Endothelial cell of umbilical vein (primary cell): ENCODE measurements around the gene CDH23. TPM values are rescaled to one million over a fixed set of nuclear protein-coding genes. Genes with fewer than 3 reads are reported as not detected.

ENCODE experiments used
- BruUV-seq: library from RNA; stranded (reverse); fragments of 400-500 nt; replicated peaks from 2 replicates; lab custom pipeline; 2021; lab: Mats Ljungman, UMichigan
- CTCF ChIA-PET: fragments of 300-600, 350-600 bp; sonication (Branson Sonifier 250); formaldehyde crosslinking; loops from one replicate; lab custom pipeline; 2021; ENCODE audit warnings: antibody characterized with exemption, inconsistent platforms; lab: Charles Lee
- POLR2A ChIA-PET: fragments of 300-600, 350-600 bp; sonication (Branson Sonifier 250); formaldehyde crosslinking; loops from one replicate; lab custom pipeline; 2021; ENCODE audit warnings: antibody characterized with exemption, inconsistent platforms; lab: Charles Lee
- DNase-seq: peaks from one replicate; pipeline ENCODE4 v3.0.0-alpha.2; 2011; ENCODE audit warnings: low read depth, low spot score
- FAIRE-seq: peaks from 2 replicates; lab custom pipeline; 2011; peaks lifted over from hg19 to GRCh38; lab: Jason Lieb, UNC
- H2AFZ ChIP-seq: 2 replicates; pipeline ENCODE4 v1.6.0; 2012; ENCODE audit warnings: low read depth, low read length, control low read depth, inconsistent platforms
- H3K27ac ChIP-seq: 2 replicates; pipeline ENCODE4 v1.5.1; 2011; ENCODE audit warnings: low read depth, mild to moderate bottlenecking, control low read depth, low read length, moderate library complexity; ENCODE audit not compliant: insufficient read depth
- H3K27me3 ChIP-seq, 2 experiments: 2 replicates each; pipeline versions ENCODE4 v1.6.0 to v1.6.1; 2011; ENCODE audit warnings: low read length in 2 of 2, mixed read lengths in 1 of 2; ENCODE audit not compliant: control insufficient read depth in 2 of 2, insufficient read depth in 2 of 2
- H3K36me3 ChIP-seq, 2 experiments: 2 replicates in 1 of 2; 3 replicates in 1 of 2; pipeline ENCODE4 v1.5.1; 2011; ENCODE audit warnings: low read length in 2 of 2, mild to moderate bottlenecking in 1 of 2, moderate library complexity in 1 of 2; ENCODE audit not compliant: control insufficient read depth in 2 of 2, insufficient read depth in 2 of 2; ENCODE audit errors: extremely low read depth in 1 of 2
- H3K4me1 ChIP-seq: 3 replicates; pipeline ENCODE4 v1.5.1; 2011; ENCODE audit warnings: mild to moderate bottlenecking, low read length; ENCODE audit not compliant: control insufficient read depth, insufficient read depth; ENCODE audit errors: extremely low read depth
- H3K4me2 ChIP-seq: 2 replicates; pipeline ENCODE4 v1.6.1; 2011; ENCODE audit warnings: low read length, control low read depth, mixed read lengths; ENCODE audit not compliant: insufficient read depth
- H3K4me3 ChIP-seq, 3 experiments: fragments of 200-600 bp in 1 of 3; sonication (generic), shearing (Covaris generic) in 1 of 3; replicated peaks in 1 of 3; 2 replicates each; pipeline ENCODE4 v1.5.1; 2011 to 2016; ENCODE audit warnings: control low read depth in 3 of 3, low read length in 3 of 3, mild to moderate bottlenecking in 2 of 3, inconsistent platforms in 1 of 3, low read depth in 1 of 3, moderate library complexity in 1 of 3; ENCODE audit not compliant: insufficient read depth in 1 of 3
- H3K79me2 ChIP-seq: 2 replicates; pipeline ENCODE4 v1.6.0; 2012; ENCODE audit warnings: low read length, inconsistent platforms; ENCODE audit not compliant: control insufficient read depth, insufficient read depth
- H3K9ac ChIP-seq: replicated peaks from 2 replicates; pipeline ENCODE3; 2011; ENCODE audit warnings: low read length, control low read depth; ENCODE audit not compliant: insufficient read depth; ENCODE audit errors: extremely low read depth
- H3K9me1 ChIP-seq: replicated peaks from 3 replicates; pipeline ENCODE4 v1.6.0; 2011; ENCODE audit warnings: mild to moderate bottlenecking, low read length; ENCODE audit not compliant: control insufficient read depth, insufficient read depth; ENCODE audit errors: extremely low read depth
- H3K9me3 ChIP-seq: replicated peaks from 2 replicates; pipeline ENCODE4 v1.5.1; 2012; ENCODE audit warnings: low read length, inconsistent platforms; ENCODE audit not compliant: control insufficient read depth, insufficient read depth
- H4K20me1 ChIP-seq: replicated peaks from 2 replicates; pipeline ENCODE3; 2011; ENCODE audit warnings: mild to moderate bottlenecking, low read length; ENCODE audit not compliant: control insufficient read depth, insufficient read depth; ENCODE audit errors: extremely low read depth
- EZH2 ChIP-seq: IDR thresholded peaks from 2 replicates; pipeline ENCODE4 v1.6.1; 2012; ENCODE audit warnings: borderline replicate concordance, low read depth, mild to moderate bottlenecking, moderate library complexity, low read length, inconsistent platforms; ENCODE audit not compliant: severe bottlenecking
- FOS ChIP-seq: IDR thresholded peaks from 2 replicates; pipeline ENCODE4 v1.6.1; 2011; ENCODE audit warnings: mild to moderate bottlenecking, low read length, moderate library complexity, borderline replicate concordance; ENCODE audit not compliant: insufficient read depth
- GATA2 ChIP-seq: IDR thresholded peaks from 2 replicates; pipeline ENCODE4 v1.7.0; 2011; ENCODE audit warnings: low read depth, mild to moderate bottlenecking, moderate library complexity, mixed read lengths, low read length; ENCODE audit not compliant: insufficient read length, insufficient read depth
- JUN ChIP-seq: IDR thresholded peaks from 2 replicates; pipeline ENCODE4 v1.6.1; 2011; ENCODE audit warnings: borderline replicate concordance, low read depth; ENCODE audit not compliant: insufficient read length, insufficient read depth
- MYC ChIP-seq: IDR thresholded peaks from one replicate; pipeline ENCODE4 v1.6.1; 2011; ENCODE audit warnings: mild to moderate bottlenecking, low read depth, low read length
- POLR2A ChIP-seq: IDR thresholded peaks from 2 replicates; pipeline ENCODE4 v1.6.1; 2012; ENCODE audit warnings: low read depth, mild to moderate bottlenecking, control low read depth, low read length
- POLR2AphosphoS5 ChIP-seq: IDR thresholded peaks from 2 replicates; pipeline ENCODE4 v1.6.1; 2012; ENCODE audit warnings: low read depth, mild to moderate bottlenecking, control low read depth, low read length, moderate library complexity; ENCODE audit not compliant: insufficient read depth
- dilution Hi-C: fragments of 300-500 bp; cut with MboI; formaldehyde crosslinking; loops from one replicate; pipeline ENCODE4 v1.15.0; 2019; ENCODE audit warnings: low sequenced_read_pairs; ENCODE audit not compliant: extremely low pct_ligation_motif_present
- intact Hi-C: fragments of 100-400 bp; cut with micrococcal nuclease; formaldehyde crosslinking; loops from one replicate; pipeline ENCODE4 v1.10.0; 2022
- polyA plus RNA-seq, 4 experiments: library from polyadenylated mRNA; depleted of rRNA in 3 of 4; stranded (reverse) in 3 of 4; unstranded in 1 of 4; fragments of >200 nt; gene quantifications; 2 replicates each; pipeline versions ENCODE4 v1.2.1 to v1.2.3, GENCODE V29; 2011 to 2012; ENCODE audit warnings: missing spikeins in 1 of 4
- total RNA-seq: library from RNA; stranded (reverse); gene quantifications from 2 replicates; pipeline ENCODE4 v1.2.3, GENCODE V29; 2021
- TF ChIP-seq, protein P1 (sequence below): IDR thresholded peaks from 2 replicates; pipeline ENCODE4 v1.6.1; 2011; ENCODE audit not compliant: insufficient read depth, insufficient read length
- TF ChIP-seq, protein P2 (sequence below), 2 donors: IDR thresholded peaks; 1 replicate in 1 of 2; 2 replicates in 1 of 2; pipeline ENCODE4 v1.5.1; 2011; ENCODE audit warnings: low read length in 2 of 2, mild to moderate bottlenecking in 2 of 2, moderate library complexity in 2 of 2, control low read depth in 1 of 2, inconsistent platforms in 1 of 2, low read depth in 1 of 2; ENCODE audit not compliant: insufficient read depth in 1 of 2; ENCODE audit errors: extremely low read depth in 1 of 2

The CDH23 gene
- total and polyA plus RNA-seq, 2 donors (not counting 3 experiments of a cell fraction or from before 2014, with no cell fraction given): not detected

DNA sequence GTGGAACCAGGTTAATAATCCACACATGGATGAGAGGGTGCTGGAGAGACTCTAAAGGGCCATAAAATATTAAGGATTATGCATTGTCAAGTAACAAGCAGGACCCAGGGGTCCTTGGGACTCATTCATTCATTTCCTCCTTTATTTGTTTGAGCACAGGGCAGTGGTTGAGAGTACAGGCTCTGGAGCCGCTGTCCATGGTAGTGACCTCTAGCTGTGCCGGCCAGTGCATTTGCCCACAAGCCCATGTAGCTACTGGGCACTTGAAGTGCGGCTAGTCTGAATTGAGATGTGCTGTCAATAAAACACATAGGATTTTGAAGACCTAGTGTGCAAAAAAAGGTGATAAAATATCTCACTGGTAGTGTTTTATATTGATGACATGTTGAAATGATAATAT, 185.3 kb downstream of the CDH23 start:
- FAIRE-seq (no peak), DNase-seq (peak; percentile 34)
- no peak for TF ChIP-seq POLR2AphosphoS5
- TF ChIP-seq FOS: no peak
- TF ChIP-seq, protein P1, sequence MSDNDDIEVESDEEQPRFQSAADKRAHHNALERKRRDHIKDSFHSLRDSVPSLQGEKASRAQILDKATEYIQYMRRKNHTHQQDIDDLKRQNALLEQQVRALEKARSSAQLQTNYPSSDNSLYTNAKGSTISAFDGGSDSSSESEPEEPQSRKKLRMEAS: no peak
- TF ChIP-seq GATA2: no peak
- TF ChIP-seq POLR2A: no peak
- TF ChIP-seq, protein P2, sequence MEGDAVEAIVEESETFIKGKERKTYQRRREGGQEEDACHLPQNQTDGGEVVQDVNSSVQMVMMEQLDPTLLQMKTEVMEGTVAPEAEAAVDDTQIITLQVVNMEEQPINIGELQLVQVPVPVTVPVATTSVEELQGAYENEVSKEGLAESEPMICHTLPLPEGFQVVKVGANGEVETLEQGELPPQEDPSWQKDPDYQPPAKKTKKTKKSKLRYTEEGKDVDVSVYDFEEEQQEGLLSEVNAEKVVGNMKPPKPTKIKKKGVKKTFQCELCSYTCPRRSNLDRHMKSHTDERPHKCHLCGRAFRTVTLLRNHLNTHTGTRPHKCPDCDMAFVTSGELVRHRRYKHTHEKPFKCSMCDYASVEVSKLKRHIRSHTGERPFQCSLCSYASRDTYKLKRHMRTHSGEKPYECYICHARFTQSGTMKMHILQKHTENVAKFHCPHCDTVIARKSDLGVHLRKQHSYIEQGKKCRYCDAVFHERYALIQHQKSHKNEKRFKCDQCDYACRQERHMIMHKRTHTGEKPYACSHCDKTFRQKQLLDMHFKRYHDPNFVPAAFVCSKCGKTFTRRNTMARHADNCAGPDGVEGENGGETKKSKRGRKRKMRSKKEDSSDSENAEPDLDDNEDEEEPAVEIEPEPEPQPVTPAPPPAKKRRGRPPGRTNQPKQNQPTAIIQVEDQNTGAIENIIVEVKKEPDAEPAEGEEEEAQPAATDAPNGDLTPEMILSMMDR (IDR thresholded peaks at IDR 0.05; ENCODE audit: extremely low read depth in 1 of 2, insufficient read depth in 1 of 2, low read depth in 1 of 2, low read length in 2 of 2): no peak
- no peak for TF ChIP-seq MYC
- TF ChIP-seq JUN: no peak
- TF ChIP-seq EZH2: no peak
- Histone ChIP-seq H3K4me1 (no peaks in the 10 kb centered on the region), H3K79me2 (no peaks in the 10 kb centered on the region), H3K4me3 (no peak overlapping the region), H3K9me3 (no peaks in the 10 kb centered on the region), H2AFZ (no peak overlapping the region), H3K9ac (no peak overlapping the region), H4K20me1 (no peaks in the 10 kb centered on the region), H3K9me1 (no peaks in the 10 kb centered on the region), H3K27ac (no peak overlapping the region), H3K4me2 (no peak overlapping the region), H3K27me3 (peaks cover 0 to 3% of the 10 kb centered on the region in 2 experiments), H3K36me3 (no peaks in the 10 kb centered on the region)
- dilution Hi-C loops (no loop called here), intact Hi-C loops (no loop called here)
- BruUV-seq: no TSS peak
- CTCF ChIA-PET: interaction anchor here (0.6 to 2.6 kb wide), 3 partner anchors 12 to 263 kb away, joined by 4 to 11 read pairs (median 4); partner anchors contain the start of gene SLC29A3
- POLR2A ChIA-PET: no interaction called here
